Neural crest cell (in vitro differentiated cells): Measurements from ENCODE around the gene MED12L. TPM values are rescaled to one million over a fixed set of nuclear protein-coding genes. Genes with fewer than 3 reads are reported as not detected.
"Not testable (repeated sequence)": the region's sequence is repeated elsewhere in the genome, so short reads cannot be mapped to it uniquely, and the experiment has no call there.

Source experiments
- DNase-seq: peaks from one replicate; pipeline ENCODE4 v3.0.0; 2021; ENCODE audit warnings: low read depth, mixed read lengths, low spot score
- H3K27ac Mint-ChIP-seq: one replicate; pipeline ENCODE4 v1.8.0; 2021; ENCODE audit warnings: mild to moderate bottlenecking, mixed read lengths; ENCODE audit not compliant: unreplicated experiment
- H3K27me3 Mint-ChIP-seq: 2 replicates; pipeline ENCODE4 v1.8.0; 2021; ENCODE audit warnings: low read depth, mild to moderate bottlenecking, mixed read lengths
- H3K36me3 Mint-ChIP-seq: 2 replicates; pipeline ENCODE4 v1.8.0; 2021; ENCODE audit warnings: low read depth, mild to moderate bottlenecking, mixed read lengths
- H3K4me1 Mint-ChIP-seq: 2 replicates; pipeline ENCODE4 v1.8.0; 2021; ENCODE audit warnings: mixed read lengths
- H3K4me3 Mint-ChIP-seq: one replicate; pipeline ENCODE4 v1.8.0; 2021; ENCODE audit warnings: mild to moderate bottlenecking, mixed read lengths
- H3K9me3 Mint-ChIP-seq: 2 replicates; pipeline ENCODE4 v1.8.0; 2021; ENCODE audit warnings: mixed read lengths
- CTCF ChIP-seq: fragments of 200-600 bp; sonication (generic); conservative IDR thresholded peaks from 2 replicates; pipeline ENCODE4 v1.5.0; 2021; ENCODE audit warnings: antibody characterized with exemption, mild to moderate bottlenecking
- total RNA-seq: library from RNA; stranded (reverse); gene quantifications from 2 replicates; pipeline ENCODE4 v1.2.1, GENCODE V29; 2021

Gene MED12L
- total RNA-seq, 1 donor from 2014 or later: 12.2 TPM

GRCh38 chr3:151384741-151385174 lies 299.3 kb downstream of the MED12L start, which contains the start of gene P2RY12:
P2RY12 (minus strand) TSS chr3:151384753; CDS start chr3:151338845, 45,908 bp downstream.
- Mint-ChIP-seq H3K9me3 (no peaks in the 10 kb centered on the region), H3K4me3 (no peak within 1 kb of the TSS), H3K4me1 (peaks cover 16% of the 10 kb centered on the region), H3K36me3 (peaks cover 6% of the 10 kb centered on the region), H3K27ac (no peak within 1 kb of the TSS), H3K27me3 (no peaks in the 10 kb centered on the region)
- no peak for TF ChIP-seq CTCF
- no peak for DNase-seq

- H3K27me3 Mint-ChIP-seq: no peaks in the 10 kb centered on the region
- no peak overlapping the region for H3K4me3 Mint-ChIP-seq
- DNase-seq: no peak
- H3K4me1 Mint-ChIP-seq: peaks cover 16% of the 10 kb centered on the region
- no peak overlapping the region for H3K27ac Mint-ChIP-seq
- TF ChIP-seq CTCF: no peak
- no peaks in the 10 kb centered on the region for H3K9me3 Mint-ChIP-seq
- peaks cover 8% of the 10 kb centered on the region for H3K36me3 Mint-ChIP-seq
Measured at GRCh38 chr3:151386056-151386455, 300.6 kb downstream of the MED12L start.

- H3K27me3 Mint-ChIP-seq: no peaks in the 10 kb centered on the region
- H3K27ac Mint-ChIP-seq: no peak overlapping the region
- TF ChIP-seq CTCF: no peak
- no peak overlapping the region for H3K4me3 Mint-ChIP-seq
- H3K4me1 Mint-ChIP-seq: peaks cover 16% of the 10 kb centered on the region
- no peaks in the 10 kb centered on the region for H3K9me3 Mint-ChIP-seq
- peaks cover 11% of the 10 kb centered on the region for H3K36me3 Mint-ChIP-seq
- no peak for DNase-seq
Measured at GRCh38 chr3:151387432-151387831, 302.0 kb downstream of the MED12L start.

GRCh38 chr3:151387842-151388241 lies 302.4 kb downstream of the MED12L start:
- Mint-ChIP-seq H3K4me3 (no peak overlapping the region), H3K27me3 (no peaks in the 10 kb centered on the region), H3K9me3 (no peaks in the 10 kb centered on the region), H3K27ac (no peak overlapping the region), H3K4me1 (peaks cover 17% of the 10 kb centered on the region), H3K36me3 (peaks cover 11% of the 10 kb centered on the region)
- TF ChIP-seq CTCF: no peak
- no peak for DNase-seq

GRCh38 chr3:151391720-151392119 lies 306.3 kb downstream of the MED12L start:
- H3K9me3 Mint-ChIP-seq: no peaks in the 10 kb centered on the region
- H3K4me1 Mint-ChIP-seq: peaks cover 4% of the 10 kb centered on the region
- no peak for TF ChIP-seq CTCF
- no peak overlapping the region for H3K27ac Mint-ChIP-seq
- no peak overlapping the region for H3K4me3 Mint-ChIP-seq
- no peak for DNase-seq
- H3K27me3 Mint-ChIP-seq: no peaks in the 10 kb centered on the region
- H3K36me3 Mint-ChIP-seq: peaks cover 14% of the 10 kb centered on the region

GRCh38 chr3:151392191-151392590 lies 306.7 kb downstream of the MED12L start:
- H3K4me3 Mint-ChIP-seq, DNase-seq, H3K27ac Mint-ChIP-seq, H3K4me1 Mint-ChIP-seq, H3K27me3 Mint-ChIP-seq, H3K9me3 Mint-ChIP-seq: not testable (repeated sequence)
- H3K36me3 Mint-ChIP-seq: peaks cover 14% of the 10 kb centered on the region
